WERI-Rb-1 (cell line): ENCODE measurements around the gene LSM12.
A peak's percentile ranks its signal among the peaks of the same experiment; 100 is the strongest.

ENCODE experiments used
- DNase-seq: peaks from one replicate; pipeline ENCODE4 v3.0.0-alpha.2; 2020
- H3K27ac ChIP-seq: fragments of 250-450 bp; sonication (Bioruptor Pico); 2 replicates; pipeline ENCODE4 v1.5.1; 2020; ENCODE audit warnings: mild to moderate bottlenecking, moderate library complexity
- H3K27me3 ChIP-seq: fragments of 250-450 bp; sonication (Bioruptor Pico); 2 replicates; pipeline ENCODE4 v1.5.1; 2021; ENCODE audit warnings: mild to moderate bottlenecking, low read depth, moderate library complexity; ENCODE audit not compliant: insufficient read depth, severe bottlenecking
- H3K36me3 ChIP-seq: fragments of 250-450 bp; sonication (Bioruptor Pico); 2 replicates; pipeline ENCODE4 v1.5.1; 2020; ENCODE audit warnings: mild to moderate bottlenecking, moderate library complexity
- H3K4me3 ChIP-seq: 2 replicates; pipeline ENCODE4 v1.5.1; 2011; ENCODE audit warnings: low read depth, mild to moderate bottlenecking, control low read depth, low read length
- H3K9me3 ChIP-seq: fragments of 250-450 bp; sonication (Bioruptor Pico); 2 replicates; pipeline ENCODE4 v1.5.1; 2021; ENCODE audit warnings: mild to moderate bottlenecking, moderate library complexity; ENCODE audit not compliant: severe bottlenecking
- CTCF ChIP-seq: IDR thresholded peaks from 2 replicates; pipeline ENCODE4 v1.5.1; 2011; ENCODE audit warnings: low read depth, mild to moderate bottlenecking, control low read depth, inconsistent platforms, low read length

The LSM12 gene

GRCh38 chr17:44070455-44071197 lies 4.2 kb upstream of the LSM12 start, which contains the start of gene G6PC3:
Gene G6PC3, plus strand, starts transcription at chr17:44070735. Its CDS starts 231 bp downstream, at chr17:44070966.
- Histone ChIP-seq H3K4me3 (peak within 1 kb of the TSS; percentile 82), H3K9me3 (no peaks in the 10 kb centered on the region), H3K36me3 (peaks cover 28% of the 10 kb centered on the region), H3K27me3 (no peaks in the 10 kb centered on the region), H3K27ac (peak within 1 kb of the TSS; percentile 95)
- TF ChIP-seq CTCF, result no peak
- DNase-seq, result peak; percentile 100

- peaks cover 22% of the 10 kb centered on the region for H3K36me3 ChIP-seq
- H3K27me3 ChIP-seq, result no peaks in the 10 kb centered on the region
- no peak for TF ChIP-seq CTCF
- H3K9me3 ChIP-seq, result no peaks in the 10 kb centered on the region
- DNase-seq, result peak; percentile 50
- peak overlapping the region; percentile 82 for H3K4me3 ChIP-seq
- H3K27ac ChIP-seq, result peak overlapping the region; percentile 95
These were observed 3.5 kb upstream of the LSM12 start for GRCh38 chr17:44069974-44070454.

GRCh38 chr17:44067545-44067940 lies 1.1 kb upstream of the LSM12 start:
- peaks cover 27% of the 10 kb centered on the region for H3K36me3 ChIP-seq
- H3K27me3 ChIP-seq, result no peaks in the 10 kb centered on the region
- H3K4me3 ChIP-seq, result no peak overlapping the region
- H3K27ac ChIP-seq, result peak overlapping the region; percentile 99
- H3K9me3 ChIP-seq, result no peaks in the 10 kb centered on the region
- no peak for DNase-seq
- no peak for TF ChIP-seq CTCF

- Histone ChIP-seq H3K9me3 (no peaks in the 10 kb centered on the region), H3K27me3 (no peaks in the 10 kb centered on the region), H3K4me3 (peak overlapping the region; percentile 88), H3K36me3 (peaks cover 45% of the 10 kb centered on the region), H3K27ac (peak overlapping the region; percentile 99)
- no peak for DNase-seq
- no peak for TF ChIP-seq CTCF
These were observed 735 bp downstream of the LSM12 start for GRCh38 chr17:44065668-44066203.

- TF ChIP-seq CTCF, result no peak
- H3K9me3 ChIP-seq, result no peaks in the 10 kb centered on the region
- no peak overlapping the region for H3K27ac ChIP-seq
- peaks cover 63% of the 10 kb centered on the region for H3K36me3 ChIP-seq
- no peak overlapping the region for H3K4me3 ChIP-seq
- DNase-seq, result no peak
- no peaks in the 10 kb centered on the region for H3K27me3 ChIP-seq
These were observed 2.5 kb downstream of the LSM12 start for GRCh38 chr17:44063704-44064639.
